OCI-LY1 (cell line): Measurements from ENCODE around the gene OR52K1.

Source experiments
- H2AFZ ChIP-seq: fragments of 200-600 bp; sonication (generic), shearing (Covaris generic); 2 replicates; pipeline ENCODE4 v1.6.0; 2014; ENCODE audit warnings: antibody characterized with exemption, mild to moderate bottlenecking, low read length
- H3F3A ChIP-seq: fragments of 200-600 bp; sonication (generic), shearing (Covaris generic); 2 replicates; pipeline ENCODE4 v1.6.0; 2014; ENCODE audit warnings: mild to moderate bottlenecking, antibody characterized with exemption, low read length, moderate library complexity; ENCODE audit not compliant: insufficient read depth
- H3K27ac ChIP-seq: fragments of 200-600 bp; sonication (generic); 2 replicates; pipeline ENCODE4 v1.5.1; 2014; ENCODE audit warnings: low read length, mixed run types, mild to moderate bottlenecking, low read depth; ENCODE audit not compliant: poor library complexity, severe bottlenecking
- H3K27me3 ChIP-seq: fragments of 200-600 bp; sonication (generic); 2 replicates; pipeline ENCODE4 v1.6.0; 2014; ENCODE audit warnings: antibody characterized with exemption, mild to moderate bottlenecking, low read length, moderate library complexity; ENCODE audit not compliant: insufficient read depth
- H3K36me3 ChIP-seq: fragments of 200-600 bp; sonication (generic); 2 replicates; pipeline ENCODE4 v1.6.1; 2014; ENCODE audit warnings: mild to moderate bottlenecking, antibody characterized with exemption, low read length, moderate library complexity, mixed read lengths; ENCODE audit not compliant: insufficient read depth
- H3K4me1 ChIP-seq: fragments of 200-600 bp; sonication (generic); 2 replicates; pipeline ENCODE4 v1.5.1; 2014; ENCODE audit warnings: mild to moderate bottlenecking, low read length, moderate library complexity; ENCODE audit not compliant: insufficient read depth, severe bottlenecking
- H3K4me2 ChIP-seq: fragments of 200-600 bp; sonication (generic), shearing (Covaris generic); 2 replicates; pipeline ENCODE4 v1.6.1; 2014; ENCODE audit warnings: low read length
- H3K4me3 ChIP-seq: fragments of 200-600 bp; sonication (generic); 2 replicates; pipeline ENCODE4 v1.5.1; 2014; ENCODE audit warnings: low read length, low read depth, mild to moderate bottlenecking, mixed read lengths; ENCODE audit not compliant: poor library complexity, severe bottlenecking
- H3K79me2 ChIP-seq: fragments of 200-600 bp; shearing (Covaris generic); 2 replicates; pipeline ENCODE4 v1.6.1; 2016; ENCODE audit warnings: mixed run types, low read length, mixed read lengths; ENCODE audit not compliant: insufficient read depth
- H3K9ac ChIP-seq: fragments of 200-600 bp; sonication (generic), shearing (Covaris generic); 2 replicates; pipeline ENCODE4 v1.6.1; 2014; ENCODE audit warnings: mild to moderate bottlenecking, low read length, mixed read lengths
- H3K9me2 ChIP-seq: fragments of 200-600 bp; sonication (generic), shearing (Covaris generic); 2 replicates; pipeline ENCODE4 v1.6.1; 2014; ENCODE audit warnings: low read depth, mild to moderate bottlenecking, low read length, mixed read lengths
- H3K9me3 ChIP-seq: fragments of 200-600 bp; shearing (Covaris generic); 2 replicates; pipeline ENCODE4 v1.6.1; 2014; ENCODE audit warnings: low read length, mixed read lengths
- H4K20me1 ChIP-seq: fragments of 200-600 bp; sonication (generic), shearing (Covaris generic); 2 replicates; pipeline ENCODE4 v1.6.0; 2016; ENCODE audit warnings: mild to moderate bottlenecking, low read length; ENCODE audit not compliant: insufficient read depth
- CTCF ChIP-seq: fragments of 200-600 bp; sonication (generic), shearing (Covaris generic); IDR thresholded peaks from 2 replicates; pipeline ENCODE4 v1.5.1; 2017; ENCODE audit warnings: mild to moderate bottlenecking, antibody characterized with exemption, low read length, moderate library complexity, mixed read lengths
- EZH2 ChIP-seq: fragments of 200-600 bp; sonication (generic), shearing (Covaris generic); IDR thresholded peaks from 2 replicates; pipeline ENCODE4 v1.8.0; 2017; ENCODE audit warnings: borderline replicate concordance, mixed run types, mild to moderate bottlenecking, antibody characterized with exemption, low read length, moderate library complexity, mixed read lengths

The OR52K1 gene

GRCh38 chr11:4459500-4459899 is 22.9 kb upstream of the OR52K1 start:
- no peak overlapping the region for H2AFZ ChIP-seq
- H3K4me2 ChIP-seq: no peak overlapping the region
- no peaks in the 10 kb centered on the region for H4K20me1 ChIP-seq
- H3K9ac ChIP-seq: no peak overlapping the region
- H3K4me1 ChIP-seq: no peaks in the 10 kb centered on the region
- no peaks in the 10 kb centered on the region for H3K9me2 ChIP-seq
- no peaks in the 10 kb centered on the region for H3K79me2 ChIP-seq
- no peaks in the 10 kb centered on the region for H3K27me3 ChIP-seq
- H3K9me3 ChIP-seq: no peaks in the 10 kb centered on the region
- no peak overlapping the region for H3K4me3 ChIP-seq
- TF ChIP-seq EZH2: no peak
- no peak for TF ChIP-seq CTCF
- H3K36me3 ChIP-seq: no peaks in the 10 kb centered on the region
- no peak overlapping the region for H3K27ac ChIP-seq
- H3F3A ChIP-seq: no peaks in the 10 kb centered on the region

- TF ChIP-seq CTCF (no peak), EZH2 (no peak)
- Histone ChIP-seq H3K27ac (no peak overlapping the region), H3K4me3 (no peak overlapping the region)
Observed at GRCh38 chr11:4460151-4460550, 22.3 kb upstream of the OR52K1 start.

GRCh38 chr11:4464216-4465159 is 18.0 kb upstream of the OR52K1 start:
- no peaks in the 10 kb centered on the region for H3F3A ChIP-seq
- no peak overlapping the region for H3K4me3 ChIP-seq

More at GRCh38 chr11:4460151-4460550, 22.3 kb upstream of the OR52K1 start:
- H3K27me3 ChIP-seq: no peaks in the 10 kb centered on the region
- no peaks in the 10 kb centered on the region for H4K20me1 ChIP-seq
- no peak overlapping the region for H2AFZ ChIP-seq
- no peaks in the 10 kb centered on the region for H3K9me2 ChIP-seq
- no peaks in the 10 kb centered on the region for H3K4me1 ChIP-seq
- no peak overlapping the region for H3K9ac ChIP-seq
- no peaks in the 10 kb centered on the region for H3K9me3 ChIP-seq
- no peaks in the 10 kb centered on the region for H3K79me2 ChIP-seq
- no peaks in the 10 kb centered on the region for H3K36me3 ChIP-seq
- H3F3A ChIP-seq: no peaks in the 10 kb centered on the region
- H3K4me2 ChIP-seq: no peak overlapping the region

More at GRCh38 chr11:4464216-4465159, 18.0 kb upstream of the OR52K1 start:
- no peaks in the 10 kb centered on the region for H3K36me3 ChIP-seq
- H2AFZ ChIP-seq: no peak overlapping the region
- H3K9ac ChIP-seq: no peak overlapping the region
- H3K9me3 ChIP-seq: no peaks in the 10 kb centered on the region
- H3K9me2 ChIP-seq: no peaks in the 10 kb centered on the region
- H3K79me2 ChIP-seq: no peaks in the 10 kb centered on the region
- no peaks in the 10 kb centered on the region for H3K4me1 ChIP-seq
- H4K20me1 ChIP-seq: no peaks in the 10 kb centered on the region
- H3K27me3 ChIP-seq: no peaks in the 10 kb centered on the region
- TF ChIP-seq CTCF (no peak), EZH2 (no peak)
- H3K4me2 ChIP-seq: no peak overlapping the region
- no peak overlapping the region for H3K27ac ChIP-seq
